ENCODE results near the gene SIPA1L3.

DNA sequence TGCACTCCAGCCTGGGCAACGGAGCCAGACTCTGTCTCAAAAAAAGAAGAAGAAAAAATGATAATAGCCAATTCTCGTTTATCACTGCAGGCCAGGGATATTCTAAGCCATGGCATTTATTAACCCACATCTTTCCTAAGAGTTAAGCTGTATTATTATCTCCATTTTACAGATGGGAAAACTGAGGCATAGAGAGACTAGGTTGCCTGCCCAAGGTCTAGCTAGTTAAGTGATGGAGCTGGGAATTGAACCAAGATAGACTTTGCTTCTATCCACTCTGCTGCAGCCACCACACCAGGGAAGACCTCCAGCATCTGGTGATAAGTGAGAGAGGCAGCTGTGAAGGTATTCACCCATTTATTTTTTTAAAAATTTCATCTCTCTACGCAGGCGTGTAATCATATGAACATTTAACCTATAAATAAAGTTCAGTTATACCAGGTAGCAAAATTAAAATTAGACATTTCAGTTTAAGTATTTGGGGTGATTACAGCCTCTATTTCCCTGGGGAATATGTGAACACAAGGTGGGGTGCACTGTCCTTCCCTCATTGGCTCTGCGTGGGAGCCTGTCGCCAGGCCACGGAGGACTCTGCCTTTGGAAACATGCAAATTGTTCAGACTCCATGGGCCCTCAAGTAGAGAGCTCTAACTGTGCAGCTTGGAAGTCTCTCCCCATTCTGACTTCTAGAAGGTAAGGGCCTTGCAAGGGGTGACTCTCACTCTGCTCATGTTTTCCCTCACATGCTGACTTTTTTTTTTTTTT lies 157.8 kb downstream of the SIPA1L3 start:
- TF ChIP-seq CTCF (IDR thresholded peaks at IDR 0.05) (no peak), RAD21 (IDR thresholded peaks at IDR 0.05; ENCODE audit: low read length) (no peak), EZH2phosphoT487 (IDR thresholded peaks at IDR 0.05; ENCODE audit: borderline replicate concordance, low read depth) (no peak), ELF1 (IDR thresholded peaks at IDR 0.05) (no peak), YY1 (IDR thresholded peaks at IDR 0.05; ENCODE audit: low read depth) (no peak), SMC3 (IDR thresholded peaks at IDR 0.05; ENCODE audit: low read depth, low read length) (no peak), TAF1 (IDR thresholded peaks at IDR 0.05; ENCODE audit: borderline replicate concordance, low read depth, low read length) (no peak)
- TF ChIP-seq, protein P1, sequence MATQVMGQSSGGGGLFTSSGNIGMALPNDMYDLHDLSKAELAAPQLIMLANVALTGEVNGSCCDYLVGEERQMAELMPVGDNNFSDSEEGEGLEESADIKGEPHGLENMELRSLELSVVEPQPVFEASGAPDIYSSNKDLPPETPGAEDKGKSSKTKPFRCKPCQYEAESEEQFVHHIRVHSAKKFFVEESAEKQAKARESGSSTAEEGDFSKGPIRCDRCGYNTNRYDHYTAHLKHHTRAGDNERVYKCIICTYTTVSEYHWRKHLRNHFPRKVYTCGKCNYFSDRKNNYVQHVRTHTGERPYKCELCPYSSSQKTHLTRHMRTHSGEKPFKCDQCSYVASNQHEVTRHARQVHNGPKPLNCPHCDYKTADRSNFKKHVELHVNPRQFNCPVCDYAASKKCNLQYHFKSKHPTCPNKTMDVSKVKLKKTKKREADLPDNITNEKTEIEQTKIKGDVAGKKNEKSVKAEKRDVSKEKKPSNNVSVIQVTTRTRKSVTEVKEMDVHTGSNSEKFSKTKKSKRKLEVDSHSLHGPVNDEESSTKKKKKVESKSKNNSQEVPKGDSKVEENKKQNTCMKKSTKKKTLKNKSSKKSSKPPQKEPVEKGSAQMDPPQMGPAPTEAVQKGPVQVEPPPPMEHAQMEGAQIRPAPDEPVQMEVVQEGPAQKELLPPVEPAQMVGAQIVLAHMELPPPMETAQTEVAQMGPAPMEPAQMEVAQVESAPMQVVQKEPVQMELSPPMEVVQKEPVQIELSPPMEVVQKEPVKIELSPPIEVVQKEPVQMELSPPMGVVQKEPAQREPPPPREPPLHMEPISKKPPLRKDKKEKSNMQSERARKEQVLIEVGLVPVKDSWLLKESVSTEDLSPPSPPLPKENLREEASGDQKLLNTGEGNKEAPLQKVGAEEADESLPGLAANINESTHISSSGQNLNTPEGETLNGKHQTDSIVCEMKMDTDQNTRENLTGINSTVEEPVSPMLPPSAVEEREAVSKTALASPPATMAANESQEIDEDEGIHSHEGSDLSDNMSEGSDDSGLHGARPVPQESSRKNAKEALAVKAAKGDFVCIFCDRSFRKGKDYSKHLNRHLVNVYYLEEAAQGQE (IDR thresholded peaks at IDR 0.05; ENCODE audit: low read depth, low read length), result no peak

Data from SK-N-SH (cell line).